ENCODE results near the gene PRMT9. TPM values are rescaled to one million over a fixed set of nuclear protein-coding genes. Genes with fewer than 3 reads are reported as not detected.
A peak's percentile ranks its signal among the peaks of the same experiment; 100 is the strongest.

The PRMT9 gene
- total and polyA plus RNA-seq, 2 of the 13 experiments (the other 11 are each of a cell fraction or from before 2014, with no cell fraction given): 4.0 to 9.7 TPM

DNA sequence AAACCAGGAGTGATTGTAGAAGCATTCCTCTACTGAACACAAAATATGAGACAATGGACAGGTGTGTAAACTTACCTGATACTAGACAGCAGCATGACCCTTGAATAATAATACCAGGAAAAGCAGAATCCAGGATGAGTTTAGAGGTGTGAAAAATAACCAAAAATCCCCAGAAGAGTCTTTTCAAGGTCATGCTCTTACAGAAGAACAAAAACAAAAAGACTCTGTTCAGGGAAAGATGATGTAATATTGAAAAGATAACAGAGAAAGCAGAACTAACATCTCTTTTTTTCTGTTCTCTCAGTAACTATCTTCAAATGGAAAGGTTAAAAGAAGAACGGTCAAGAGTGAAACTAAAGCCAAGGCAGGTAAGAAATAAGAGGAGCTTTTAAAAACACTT is 33.9 kb upstream of the PRMT9 start (continued):
- TF ChIP-seq FOXP1 (IDR thresholded peaks at IDR 0.05) (no peak), FOXP1 (CRISPR knock-in tag; IDR thresholded peaks at IDR 0.05) (no peak), SMYD3 (CRISPR knock-in tag; IDR thresholded peaks at IDR 0.05) (no peak), CSRNP2 (CRISPR knock-in tag; conservative IDR thresholded peaks at IDR 0.05; ENCODE audit: low read depth) (no peak), MTA3 (CRISPR knock-in tag; IDR thresholded peaks at IDR 0.05) (no peak), GATAD2A (CRISPR knock-in tag; IDR thresholded peaks at IDR 0.05) (0 out of 2 replicates have a peak, but pooled peaks have one; percentile 29), ATM (IDR thresholded peaks at IDR 0.05; ENCODE audit: borderline replicate concordance) (no peak), ATF7 (IDR thresholded peaks at IDR 0.05) (peak; percentile 45), ATF7 (CRISPR knock-in tag; IDR thresholded peaks at IDR 0.05) (no peak), ZNF768 (CRISPR knock-in tag; IDR thresholded peaks at IDR 0.05) (no peak), NBN (conservative IDR thresholded peaks at IDR 0.05) (no peak), ZNF326 (CRISPR knock-in tag; IDR thresholded peaks at IDR 0.05; ENCODE audit: borderline replicate concordance) (no peak), ZNF280D (CRISPR knock-in tag; IDR thresholded peaks at IDR 0.05) (no peak), ZNF891 (CRISPR knock-in tag; IDR thresholded peaks at IDR 0.05) (no peak), HOXA9 (CRISPR knock-in tag; IDR thresholded peaks at IDR 0.05; ENCODE audit: borderline replicate concordance) (no peak), MEIS2 (CRISPR knock-in tag; IDR thresholded peaks at IDR 0.05) (no peak), HMG20A (CRISPR knock-in tag; IDR thresholded peaks at IDR 0.05; ENCODE audit: borderline replicate concordance) (peak; percentile 29; the same call in 1 of the 2 replicates), CEBPG (CRISPR knock-in tag; IDR thresholded peaks at IDR 0.05) (peak; percentile 20; the same call in 1 of the 2 replicates), RNF2 (conservative IDR thresholded peaks at IDR 0.05; ENCODE audit: low read depth) (no peak), HES4 (CRISPR knock-in tag; IDR thresholded peaks at IDR 0.05; ENCODE audit: borderline replicate concordance) (no peak)
- TF ChIP-seq, protein P1, sequence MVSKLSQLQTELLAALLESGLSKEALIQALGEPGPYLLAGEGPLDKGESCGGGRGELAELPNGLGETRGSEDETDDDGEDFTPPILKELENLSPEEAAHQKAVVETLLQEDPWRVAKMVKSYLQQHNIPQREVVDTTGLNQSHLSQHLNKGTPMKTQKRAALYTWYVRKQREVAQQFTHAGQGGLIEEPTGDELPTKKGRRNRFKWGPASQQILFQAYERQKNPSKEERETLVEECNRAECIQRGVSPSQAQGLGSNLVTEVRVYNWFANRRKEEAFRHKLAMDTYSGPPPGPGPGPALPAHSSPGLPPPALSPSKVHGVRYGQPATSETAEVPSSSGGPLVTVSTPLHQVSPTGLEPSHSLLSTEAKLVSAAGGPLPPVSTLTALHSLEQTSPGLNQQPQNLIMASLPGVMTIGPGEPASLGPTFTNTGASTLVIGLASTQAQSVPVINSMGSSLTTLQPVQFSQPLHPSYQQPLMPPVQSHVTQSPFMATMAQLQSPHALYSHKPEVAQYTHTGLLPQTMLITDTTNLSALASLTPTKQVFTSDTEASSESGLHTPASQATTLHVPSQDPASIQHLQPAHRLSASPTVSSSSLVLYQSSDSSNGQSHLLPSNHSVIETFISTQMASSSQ (IDR thresholded peaks at IDR 0.05; ENCODE audit: low read depth): no peak
- TF ChIP-seq, protein P1 (CRISPR knock-in tag; IDR thresholded peaks at IDR 0.05; ENCODE audit: borderline replicate concordance): no peak
- TF ChIP-seq, protein P2, sequence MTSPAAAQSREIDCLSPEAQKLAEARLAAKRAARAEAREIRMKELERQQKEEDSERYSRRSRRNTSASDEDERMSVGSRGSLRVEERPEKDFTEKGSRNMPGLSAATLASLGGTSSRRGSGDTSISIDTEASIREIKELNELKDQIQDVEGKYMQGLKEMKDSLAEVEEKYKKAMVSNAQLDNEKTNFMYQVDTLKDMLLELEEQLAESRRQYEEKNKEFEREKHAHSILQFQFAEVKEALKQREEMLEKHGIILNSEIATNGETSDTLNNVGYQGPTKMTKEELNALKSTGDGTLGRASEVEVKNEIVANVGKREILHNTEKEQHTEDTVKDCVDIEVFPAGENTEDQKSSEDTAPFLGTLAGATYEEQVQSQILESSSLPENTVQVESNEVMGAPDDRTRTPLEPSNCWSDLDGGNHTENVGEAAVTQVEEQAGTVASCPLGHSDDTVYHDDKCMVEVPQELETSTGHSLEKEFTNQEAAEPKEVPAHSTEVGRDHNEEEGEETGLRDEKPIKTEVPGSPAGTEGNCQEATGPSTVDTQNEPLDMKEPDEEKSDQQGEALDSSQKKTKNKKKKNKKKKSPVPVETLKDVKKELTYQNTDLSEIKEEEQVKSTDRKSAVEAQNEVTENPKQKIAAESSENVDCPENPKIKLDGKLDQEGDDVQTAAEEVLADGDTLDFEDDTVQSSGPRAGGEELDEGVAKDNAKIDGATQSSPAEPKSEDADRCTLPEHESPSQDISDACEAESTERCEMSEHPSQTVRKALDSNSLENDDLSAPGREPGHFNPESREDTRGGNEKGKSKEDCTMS (CRISPR knock-in tag; conservative IDR thresholded peaks at IDR 0.05): no peak

Data from HepG2 (cell line).